Ovary (tissue), 9 donors: ENCODE data around the gene RALA. TPM values are rescaled to one million over a fixed set of nuclear protein-coding genes. Genes with fewer than 3 reads are reported as not detected.
"Not testable (repeated sequence)": the region's sequence is repeated elsewhere in the genome, so short reads cannot be mapped to it uniquely, and the experiment has no call there.

ENCODE experiments used
- DNase-seq, 5 donors: peaks; one replicate each; pipeline ENCODE4 v3.0.0-alpha.2; 2019 to 2020
- H3K27ac ChIP-seq, 2 donors: fragments of 200-600 bp; one replicate each; pipeline versions ENCODE4 v1.5.1 to v1.8.0; 2019 to 2022
- H3K27me3 ChIP-seq: fragments of 200-600 bp; one replicate; pipeline ENCODE4 v1.8.0; 2022
- H3K36me3 ChIP-seq: fragments of 200-600 bp; sonication (generic); one replicate; pipeline ENCODE4 v1.5.1; 2019
- H3K4me1 ChIP-seq: one replicate; pipeline ENCODE4 v1.8.1; 2013; ENCODE audit warnings: mild to moderate bottlenecking, moderate library complexity; ENCODE audit not compliant: insufficient read depth
- H3K4me3 ChIP-seq: fragments of 200-600 bp; sonication (generic); one replicate; pipeline ENCODE4 v1.5.1; 2017
- H3K9me3 ChIP-seq, 2 donors: fragments of 200-600 bp in 1 of 2; sonication (generic) in 1 of 2; one replicate each; pipeline versions ENCODE4 v1.5.1 to v1.8.1; 2013 to 2019; ENCODE audit warnings: mild to moderate bottlenecking in 1 of 2, moderate library complexity in 1 of 2
- EP300 ChIP-seq: sonication (generic); formaldehyde crosslinking; IDR thresholded peaks from one replicate; pipeline ENCODE4 v1.6.1; 2017; ENCODE audit warnings: antibody characterized with exemption
- POLR2A ChIP-seq: fragments of 450-650 bp; IDR thresholded peaks from one replicate; pipeline ENCODE4 v1.6.1; 2017; ENCODE audit warnings: antibody characterized with exemption, mild to moderate bottlenecking, moderate library complexity
- WGBS, 3 donors: extraction: QIAGEN DNeasy Blood & Tissue Kit in 1 of 3; methylation state at CpG; one replicate each; pipeline versions ENCODE4 v1.1.5 to v1.1.7; 2013 to 2017; 5-methylcytosine and 5-hydroxymethylcytosine counted together
- intact Hi-C, 4 donors: fragments of 100-400 bp; cut with DNase I; formaldehyde crosslinking; loops; one replicate each; pipeline versions ENCODE4 v1.11.0 to v1.15.1; 2022 to 2023
- polyA plus RNA-seq, 2 donors: library from polyadenylated mRNA; stranded (reverse); fragments of 200-250 nt in 1 of 2; fragments of 350-450 nt in 1 of 2; fragmentation: Illumina TruSeq in 1 of 2; extraction: RNeasy Lipid Tissue Mini Kit (QIAGEN cat#74804) in 1 of 2; gene quantifications; one replicate each; pipeline ENCODE4 v1.2.3, GENCODE V29; 2013 to 2014
- total RNA-seq, 7 donors: library from RNA; depleted of rRNA in 2 of 7; stranded (reverse); fragments of >200 nt in 2 of 7; fragmentation: NEBNext Ultra II Directional in 3 of 7; extraction: Animal tissue kit (Norgen Biotek cat#: 25700) in 3 of 7; gene quantifications; one replicate each; pipeline versions ENCODE4 v1.1.0 to v1.2.4, GENCODE V29; 2016 to 2023
- TF ChIP-seq, protein P1 (sequence below), 3 donors: fragments of 450-650 bp in 2 of 3; fragments of 200-600 bp in 1 of 3; IDR thresholded peaks; one replicate each; pipeline versions ENCODE4 v1.5.1 to v1.8.0; 2016 to 2022; ENCODE audit warnings: antibody characterized with exemption in 3 of 3, mild to moderate bottlenecking in 1 of 3
- donor health status: DM: no; HTN: no; CAD: no; lungs with moderate emphysema.
- donor health status: DM: no; HTN: no; CAD: no.
- donor health status: Bipolar disorder and iron deficiency.
- donor health status: DM: yes; HTN: yes; CAD: no.
- donor health status: DM: no; HTN: no; CAD: no.
- donor health status: DM: yes; HTN: yes; CAD: no.

Gene RALA
- total and polyA plus RNA-seq, 9 donors: 13.9 to 32.9 (median 25.2) TPM

DNA sequence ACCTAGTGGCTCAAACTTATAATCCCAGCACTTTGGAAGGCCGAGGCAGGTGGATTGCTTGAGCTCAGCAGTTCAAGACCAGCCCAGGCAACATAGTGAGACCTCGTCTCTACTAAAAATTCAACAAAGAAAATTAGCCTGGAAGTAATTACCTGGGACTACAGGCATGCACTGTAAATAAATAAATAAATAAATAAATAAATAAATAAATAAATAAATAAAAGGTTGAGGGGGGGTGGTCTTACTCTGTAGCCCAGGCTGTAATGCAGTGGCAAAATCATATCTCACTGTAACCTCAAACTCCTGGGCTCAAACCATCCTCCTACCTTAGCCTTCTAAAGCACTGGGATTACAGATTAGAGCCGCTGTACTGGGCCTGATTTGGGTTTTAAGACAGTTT is 50.5 kb downstream of the RALA start:
- intact Hi-C loops: no loop called here
- TF ChIP-seq POLR2A: no peak
- no peak for TF ChIP-seq EP300
- TF ChIP-seq, protein P1, sequence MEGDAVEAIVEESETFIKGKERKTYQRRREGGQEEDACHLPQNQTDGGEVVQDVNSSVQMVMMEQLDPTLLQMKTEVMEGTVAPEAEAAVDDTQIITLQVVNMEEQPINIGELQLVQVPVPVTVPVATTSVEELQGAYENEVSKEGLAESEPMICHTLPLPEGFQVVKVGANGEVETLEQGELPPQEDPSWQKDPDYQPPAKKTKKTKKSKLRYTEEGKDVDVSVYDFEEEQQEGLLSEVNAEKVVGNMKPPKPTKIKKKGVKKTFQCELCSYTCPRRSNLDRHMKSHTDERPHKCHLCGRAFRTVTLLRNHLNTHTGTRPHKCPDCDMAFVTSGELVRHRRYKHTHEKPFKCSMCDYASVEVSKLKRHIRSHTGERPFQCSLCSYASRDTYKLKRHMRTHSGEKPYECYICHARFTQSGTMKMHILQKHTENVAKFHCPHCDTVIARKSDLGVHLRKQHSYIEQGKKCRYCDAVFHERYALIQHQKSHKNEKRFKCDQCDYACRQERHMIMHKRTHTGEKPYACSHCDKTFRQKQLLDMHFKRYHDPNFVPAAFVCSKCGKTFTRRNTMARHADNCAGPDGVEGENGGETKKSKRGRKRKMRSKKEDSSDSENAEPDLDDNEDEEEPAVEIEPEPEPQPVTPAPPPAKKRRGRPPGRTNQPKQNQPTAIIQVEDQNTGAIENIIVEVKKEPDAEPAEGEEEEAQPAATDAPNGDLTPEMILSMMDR (IDR thresholded peaks at IDR 0.05): no peak
- Histone ChIP-seq H3K4me1 (peaks cover 1% of the 10 kb centered on the region), H3K9me3 (no peaks in the 10 kb centered on the region), H3K4me3 (no peak overlapping the region), H3K27ac (no peak overlapping the region), H3K27me3 (no peaks in the 10 kb centered on the region), H3K36me3 (no peaks in the 10 kb centered on the region)
- WGBS, 3 donors: 96 to 98% (median 97%) methylated on average over 3 of the region's 3 CpGs
- DNase-seq: no peak

DNA sequence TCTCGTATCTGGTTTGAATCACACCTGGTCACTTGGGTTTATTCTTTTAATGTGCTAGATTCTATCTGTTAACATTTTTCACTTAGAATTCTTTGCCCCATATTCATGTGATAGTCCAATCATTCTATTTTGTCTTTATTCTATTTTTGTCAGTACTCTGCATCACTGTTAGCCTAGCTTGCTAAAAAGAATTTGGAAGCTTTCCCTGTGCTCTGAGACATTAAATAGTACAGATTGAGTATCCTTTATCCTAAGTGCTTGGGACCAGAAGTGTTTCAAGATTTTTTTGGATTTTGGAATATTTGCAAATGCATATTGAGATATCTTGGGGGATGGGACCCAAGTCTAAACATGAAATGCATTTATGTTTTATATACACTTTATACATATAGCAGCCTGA is 51.0 kb downstream of the RALA start:
- H3K27ac ChIP-seq: no peak overlapping the region
- no peak overlapping the region for H3K4me3 ChIP-seq
- intact Hi-C loops: no loop called here
- no peaks in the 10 kb centered on the region for H3K9me3 ChIP-seq
- H3K36me3 ChIP-seq: no peaks in the 10 kb centered on the region
- 78 to 90% (median 79%) methylated on average over 1 of the region's 1 CpG for WGBS, 3 donors
- no peaks in the 10 kb centered on the region for H3K27me3 ChIP-seq
- no peak for DNase-seq
- no peak for TF ChIP-seq POLR2A
- TF ChIP-seq, protein P1 (IDR thresholded peaks at IDR 0.05): no peak
- no peak for TF ChIP-seq EP300
- peaks cover 1% of the 10 kb centered on the region for H3K4me1 ChIP-seq

DNA sequence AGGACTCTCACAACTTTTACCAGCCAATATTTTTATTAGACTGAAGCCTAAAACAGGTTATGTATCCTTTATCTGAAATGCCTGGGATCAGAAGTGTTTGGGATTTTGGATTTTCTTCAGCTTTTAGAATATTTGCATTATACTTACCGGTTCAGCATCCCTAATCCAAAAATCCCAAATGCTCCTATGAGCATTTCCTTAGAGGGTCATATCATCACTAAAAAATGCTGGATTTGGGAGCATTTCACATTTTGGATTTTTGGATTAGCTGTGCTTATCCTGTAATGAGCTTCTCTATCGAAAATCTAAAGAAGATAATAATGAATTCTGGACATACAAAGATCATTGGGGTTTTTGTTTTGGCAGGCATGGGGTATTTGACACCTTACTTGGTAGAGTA is 53.0 kb downstream of the RALA start:
- H3K27ac ChIP-seq: no peak overlapping the region
- TF ChIP-seq POLR2A: no peak
- no peak for TF ChIP-seq EP300
- TF ChIP-seq, protein P1 (IDR thresholded peaks at IDR 0.05): no peak
- no peaks in the 10 kb centered on the region for H3K9me3 ChIP-seq
- peaks cover 1% of the 10 kb centered on the region for H3K4me1 ChIP-seq
- 86 to 94% (median 91%) methylated on average over 2 of the region's 2 CpGs for WGBS, 3 donors
- no peaks in the 10 kb centered on the region for H3K27me3 ChIP-seq
- no peak for DNase-seq
- intact Hi-C loops: no loop called here
- H3K4me3 ChIP-seq: no peak overlapping the region
- H3K36me3 ChIP-seq: no peaks in the 10 kb centered on the region

DNA sequence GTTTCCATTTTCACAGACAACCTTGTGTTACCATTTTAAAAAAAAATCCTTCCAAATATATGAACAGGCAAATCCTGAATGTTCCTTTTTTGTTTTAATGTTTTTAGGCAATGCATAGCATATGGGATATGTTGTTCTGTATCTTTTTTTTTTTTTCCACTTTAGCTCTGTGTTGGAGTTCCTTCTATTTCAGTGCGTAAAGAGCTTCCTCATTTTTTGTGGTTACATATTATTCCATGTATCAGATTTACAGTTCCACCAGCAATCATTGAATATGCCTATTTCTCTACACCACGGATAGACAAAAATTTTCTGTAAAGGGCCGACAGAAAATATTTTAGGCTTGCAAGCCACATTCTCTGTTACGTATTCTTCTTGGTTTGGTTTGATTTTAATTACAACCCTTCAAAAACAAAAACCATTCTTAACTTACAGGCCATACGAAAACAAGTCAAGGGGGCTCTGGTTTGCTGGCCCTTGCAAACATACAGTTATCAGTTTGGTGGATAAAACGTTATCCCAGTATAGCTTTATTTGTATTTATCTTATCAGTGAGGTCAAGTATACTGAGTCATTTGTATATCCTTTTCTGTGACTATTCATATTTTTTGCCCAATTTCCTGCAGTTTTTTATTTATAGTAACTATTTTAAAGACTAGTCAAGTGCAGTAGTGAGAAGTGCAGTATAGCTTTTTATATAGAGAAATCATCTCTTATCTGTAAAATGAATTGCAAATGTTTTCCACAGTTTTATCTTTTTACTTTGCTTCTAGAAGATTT is 55.7 kb downstream of the RALA start:
- DNase-seq: no peak
- 47 to 60% (median 49%) methylated on average over 6 of the region's 6 CpGs for WGBS, 3 donors
- no peaks in the 10 kb centered on the region for H3K36me3 ChIP-seq
- no peak overlapping the region for H3K27ac ChIP-seq
- TF ChIP-seq EP300 (no peak), POLR2A (no peak)
- TF ChIP-seq, protein P1 (IDR thresholded peaks at IDR 0.05): no peak
- intact Hi-C loops: no loop called here
- no peaks in the 10 kb centered on the region for H3K27me3 ChIP-seq
- H3K4me1 ChIP-seq: peaks cover 8% of the 10 kb centered on the region
- no peak overlapping the region for H3K4me3 ChIP-seq
- H3K9me3 ChIP-seq: no peaks in the 10 kb centered on the region

DNA sequence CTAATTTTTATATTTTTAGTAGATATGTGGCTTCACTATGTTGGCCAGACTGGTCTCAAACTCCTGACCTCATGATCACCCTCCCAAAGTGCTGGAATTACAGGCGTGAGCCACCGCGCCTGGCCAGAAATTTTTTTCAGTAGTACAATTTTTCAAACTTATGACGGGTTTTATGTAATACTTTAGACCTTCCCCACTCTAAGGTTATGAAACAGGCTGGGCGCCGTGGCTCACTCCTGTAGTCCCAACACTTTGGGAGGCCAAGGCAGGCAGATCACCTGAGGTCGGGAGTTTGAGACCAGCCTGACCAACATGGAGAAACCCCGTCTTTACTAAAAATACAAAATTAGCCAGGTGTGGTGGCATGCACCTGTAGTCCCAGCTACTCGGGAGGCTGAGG is 56.5 kb downstream of the RALA start:
- intact Hi-C loops, H3K36me3 ChIP-seq, DNase-seq, H3K4me1 ChIP-seq, H3K9me3 ChIP-seq, H3K27ac ChIP-seq, H3K4me3 ChIP-seq, H3K27me3 ChIP-seq: not testable (repeated sequence)
- WGBS, 3 donors: 88 to 96% (median 96%) methylated on average over 9 of the region's 9 CpGs
